NOMO-1 (cell line): ENCODE results near the gene GSPT1.

Experiments
- DNase-seq, 2 experiments: peaks; one replicate each; lab custom pipeline; 2025; ENCODE audit not compliant: unreplicated experiment in 2 of 2; lab: John Stamatoyannopoulos, UW

The GSPT1 gene

DNA sequence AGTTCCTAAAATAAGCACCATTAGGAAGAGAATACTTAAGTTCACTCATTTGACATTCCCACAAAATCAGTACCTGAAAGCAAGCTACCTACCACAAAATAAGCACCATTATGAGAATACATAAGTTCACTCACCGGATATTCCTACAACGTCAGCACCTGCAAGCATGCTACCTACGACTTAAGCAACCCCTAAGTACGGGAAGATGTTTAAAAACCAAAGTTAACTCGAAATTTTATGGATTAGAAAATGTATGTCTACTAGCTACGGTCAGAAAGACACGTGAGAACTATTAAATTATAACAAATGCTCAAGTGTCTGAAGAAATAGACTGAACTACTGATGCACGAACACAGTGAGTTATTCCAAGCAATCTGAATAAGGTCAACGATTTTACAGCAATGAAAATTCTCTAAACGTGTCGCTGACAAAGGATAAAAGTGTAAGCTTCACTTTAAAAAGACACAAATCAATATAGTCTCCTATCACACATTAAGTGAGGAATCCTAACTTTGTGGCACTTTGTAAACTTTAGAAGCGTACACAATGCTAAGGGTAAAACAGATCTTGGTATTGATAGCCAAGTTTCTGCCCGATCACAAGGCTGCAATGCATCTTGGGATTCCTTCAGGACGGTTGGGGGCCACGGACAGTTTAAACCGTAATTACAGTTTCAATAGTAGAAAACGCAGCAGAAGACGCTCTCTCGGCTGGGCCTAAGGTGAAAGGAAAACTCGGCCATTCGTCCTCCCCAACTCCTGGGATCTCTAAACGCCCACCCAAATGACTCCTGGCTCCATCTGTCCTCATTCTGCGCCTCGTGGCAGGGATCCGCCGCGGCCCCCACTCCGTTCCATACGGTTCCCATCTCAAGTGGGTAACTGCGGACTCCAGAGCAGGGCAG, 1.3 kb downstream of the GSPT1 start:
- DNase-seq = peak in 1 of 2 experiments; percentile 27

- peak in 1 of 2 experiments; percentile 8 for DNase-seq
Measured at GRCh38 chr16:11913425-11914079, 2.2 kb downstream of the GSPT1 start.

DNA sequence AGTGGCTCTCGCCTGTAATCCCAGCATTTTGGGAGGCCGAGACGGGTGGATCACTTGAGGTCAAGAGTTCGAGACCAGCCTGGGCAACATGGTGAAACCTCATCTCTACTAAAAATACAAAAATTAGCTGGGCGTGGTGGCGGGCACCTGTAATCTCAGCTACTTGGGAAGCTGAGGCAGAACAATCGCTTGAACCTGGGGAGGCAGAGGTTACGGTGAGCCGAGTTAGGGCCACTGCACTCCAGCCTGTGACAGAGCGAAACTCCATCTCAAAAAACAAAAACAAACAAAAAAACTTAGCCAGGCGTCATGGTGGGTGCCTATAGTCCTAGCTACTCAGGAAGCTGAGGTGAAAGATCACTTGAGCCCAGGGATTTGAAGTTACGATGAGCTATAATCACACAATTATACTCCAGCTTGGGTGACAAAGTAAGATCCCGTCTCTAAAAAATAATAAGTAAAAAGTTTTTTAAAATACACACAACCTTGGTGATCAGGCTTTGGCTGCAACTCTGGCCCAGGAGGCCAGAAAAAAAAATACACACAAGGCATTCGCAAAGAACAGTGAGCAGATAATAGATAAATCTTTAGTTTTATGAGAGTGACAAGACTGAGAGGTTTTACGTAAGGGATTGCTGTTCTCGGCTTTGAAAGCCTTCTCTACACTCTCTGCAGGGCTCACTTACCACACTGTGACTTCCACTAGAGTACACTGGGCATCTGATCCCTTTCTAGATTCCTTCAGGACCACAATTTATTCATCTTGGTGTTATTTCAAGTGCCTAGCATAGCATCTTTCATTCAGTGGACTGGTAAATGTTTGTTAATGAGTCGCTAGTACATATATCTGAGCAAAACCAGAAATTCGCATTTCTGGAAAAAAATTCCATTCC, 5.9 kb downstream of the GSPT1 start:
- DNase-seq = no peak

DNA sequence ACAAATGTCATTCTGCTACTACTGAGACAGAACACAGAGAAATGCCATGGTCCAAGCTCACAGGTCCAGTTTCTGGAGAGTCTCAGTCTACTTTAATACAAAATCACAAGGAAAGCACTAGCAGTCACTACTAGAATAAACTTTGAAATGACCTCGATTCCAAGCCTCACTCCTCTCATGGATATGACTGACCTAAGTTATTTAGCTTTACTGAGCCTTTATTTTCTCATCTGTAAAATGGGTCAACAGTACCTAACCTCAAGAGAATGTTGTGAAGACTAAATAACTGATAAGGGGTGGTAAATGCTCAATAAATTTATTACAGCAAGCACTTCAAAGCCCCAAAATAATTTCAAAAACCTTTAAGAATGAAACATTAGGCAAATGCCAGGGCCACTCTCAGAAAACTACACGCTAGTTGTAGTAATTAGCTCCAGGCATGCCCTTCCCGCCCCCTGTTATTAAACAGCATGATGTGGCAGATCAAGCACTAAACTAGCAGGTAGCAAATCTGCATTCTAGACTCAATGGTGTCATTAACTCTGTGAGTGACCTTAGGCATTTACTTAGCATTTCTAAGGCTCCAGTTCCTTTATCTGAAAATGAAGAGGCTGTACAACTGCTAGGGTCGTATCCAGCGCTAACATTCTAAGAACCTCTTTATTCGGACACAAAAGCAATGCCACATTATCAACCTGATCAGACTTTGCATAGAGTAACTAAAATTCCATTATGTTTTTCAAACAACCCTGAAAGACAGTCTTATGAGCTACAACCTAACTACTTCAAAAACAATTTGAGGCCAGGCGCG, 8.4 kb downstream of the GSPT1 start:
- DNase-seq = no peak

GRCh38 chr16:11903906-11904305, 11.8 kb downstream of the GSPT1 start:
- no peak for DNase-seq

DNA sequence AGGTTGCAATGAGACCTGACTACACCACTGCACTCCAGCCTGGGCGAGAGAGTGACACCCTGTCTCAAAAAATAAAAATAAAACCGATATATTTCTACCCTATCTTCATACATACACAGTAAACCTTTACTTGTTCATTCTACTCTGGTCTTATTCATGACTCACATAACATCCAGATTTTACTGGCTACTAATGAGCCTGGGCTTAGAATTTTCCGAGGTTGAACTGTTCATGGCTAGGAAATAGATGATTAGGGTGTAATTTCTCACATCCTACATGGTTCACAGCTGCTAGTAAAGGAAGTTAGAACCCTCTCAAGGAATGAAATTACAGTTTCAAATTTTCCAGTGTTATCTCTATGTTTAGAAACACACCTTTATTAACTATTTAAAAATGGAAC, 14.7 kb downstream of the GSPT1 start:
- no peak for DNase-seq

GRCh38 chr16:11896486-11897176, 19.1 kb downstream of the GSPT1 start:
- DNase-seq = no peak

- DNase-seq = no peak
Measured at GRCh38 chr16:11893571-11893970, 22.2 kb downstream of the GSPT1 start.

GRCh38 chr16:11892761-11893160, 23.0 kb downstream of the GSPT1 start:
- DNase-seq = peak in 1 of 2 experiments; percentile 15

GRCh38 chr16:11890231-11890965, 25.4 kb downstream of the GSPT1 start:
- DNase-seq = peak in 1 of 2 experiments; percentile 7

DNA sequence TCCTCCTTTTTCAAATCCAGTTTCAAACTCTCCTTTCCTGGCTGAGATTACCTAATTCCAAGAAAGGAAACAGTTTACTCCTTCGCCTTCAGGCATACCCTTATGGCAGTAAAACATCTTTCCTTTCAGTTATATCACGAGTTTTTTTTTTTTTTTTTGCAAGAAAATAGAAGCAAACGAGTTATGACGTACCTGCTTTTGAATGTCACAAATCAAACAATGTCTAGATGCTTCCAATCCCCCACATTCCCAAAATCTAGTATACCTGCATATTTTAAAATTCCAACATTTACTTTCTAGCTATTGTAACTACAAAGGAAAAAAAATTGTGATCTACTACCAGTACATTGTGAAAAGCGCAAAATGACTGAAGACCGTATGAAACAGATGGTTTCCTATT, 28.9 kb downstream of the GSPT1 start:
- no peak for DNase-seq

DNA sequence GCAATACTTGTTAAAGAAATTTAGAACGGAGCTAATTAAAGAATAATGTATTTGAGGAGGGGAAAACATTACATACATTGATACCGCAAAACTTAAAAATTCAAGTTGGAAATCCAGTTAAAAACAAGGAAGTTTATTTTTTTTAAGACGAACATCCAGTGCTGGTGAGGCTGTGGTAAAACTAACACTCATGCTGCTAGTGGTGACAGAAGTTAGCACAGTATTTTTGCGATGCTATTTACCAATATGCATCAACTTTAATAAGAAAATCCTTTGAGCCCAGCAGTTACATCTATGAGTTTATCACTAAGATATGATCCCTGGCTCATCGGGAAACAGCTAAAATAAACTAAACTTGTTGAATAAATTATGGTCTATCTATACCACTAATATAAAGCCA, 31.7 kb downstream of the GSPT1 start:
- DNase-seq = no peak

DNA sequence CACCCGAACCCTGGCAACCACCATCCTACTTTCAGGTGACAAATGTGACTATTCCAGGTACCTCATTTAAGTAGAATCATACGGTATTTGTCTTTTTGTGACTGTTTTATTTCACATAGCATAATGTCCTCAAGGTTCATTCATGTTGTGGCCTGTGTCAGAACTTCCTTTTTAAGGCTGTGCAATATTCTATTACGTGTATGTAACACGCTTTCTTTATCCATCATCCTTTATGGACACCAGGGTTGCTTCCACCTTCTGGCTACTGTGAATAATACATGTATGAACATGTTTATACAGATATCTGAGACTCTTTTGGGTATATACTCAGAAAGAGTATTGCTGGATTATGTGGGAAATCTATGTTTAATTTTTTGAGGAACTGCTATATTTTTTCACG, 35.7 kb downstream of the GSPT1 start:
- DNase-seq = no peak

GRCh38 chr16:11877374-11877773, 38.4 kb downstream of the GSPT1 start:
- DNase-seq = no peak

- no peak for DNase-seq
Measured at GRCh38 chr16:11876306-11876705, 39.5 kb downstream of the GSPT1 start.

GRCh38 chr16:11875721-11876120, 40.0 kb downstream of the GSPT1 start:
- DNase-seq = no peak

- no peak for DNase-seq
Measured at GRCh38 chr16:11871193-11871592, 44.6 kb downstream of the GSPT1 start.

DNA sequence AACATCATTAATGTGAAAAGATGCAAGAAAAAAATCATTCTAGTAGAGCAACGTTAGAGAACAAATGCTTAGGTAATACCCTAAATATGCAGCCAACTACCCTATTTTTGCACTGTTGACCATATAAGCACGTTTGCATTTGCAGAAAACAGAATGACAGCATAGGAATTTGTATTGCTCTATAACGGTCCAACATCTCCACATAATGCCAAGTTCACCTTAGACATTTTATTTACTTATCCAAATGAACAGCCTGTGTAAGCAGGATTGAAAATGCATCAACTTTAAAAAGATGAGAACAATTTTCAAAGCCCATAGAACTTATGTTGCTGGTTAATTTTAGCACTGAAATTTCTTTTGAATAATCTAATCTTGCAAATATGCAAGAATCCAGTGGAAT, 45.4 kb downstream of the GSPT1 start:
- no peak for DNase-seq
